NCI-H2227 treated with DMSO at 0.1 percent for 48 hours (cell line): Measurements from ENCODE around the gene DCDC2C.
A peak's percentile ranks its signal among the peaks of the same experiment; 100 is the strongest.
"Not testable (repeated sequence)": the region's sequence is repeated elsewhere in the genome, so short reads cannot be mapped to it uniquely, and the experiment has no call there.

Experiments
- DNase-seq: peaks from one replicate; lab custom pipeline; 2025; lab: John Stamatoyannopoulos, UW

The DCDC2C gene

DNA sequence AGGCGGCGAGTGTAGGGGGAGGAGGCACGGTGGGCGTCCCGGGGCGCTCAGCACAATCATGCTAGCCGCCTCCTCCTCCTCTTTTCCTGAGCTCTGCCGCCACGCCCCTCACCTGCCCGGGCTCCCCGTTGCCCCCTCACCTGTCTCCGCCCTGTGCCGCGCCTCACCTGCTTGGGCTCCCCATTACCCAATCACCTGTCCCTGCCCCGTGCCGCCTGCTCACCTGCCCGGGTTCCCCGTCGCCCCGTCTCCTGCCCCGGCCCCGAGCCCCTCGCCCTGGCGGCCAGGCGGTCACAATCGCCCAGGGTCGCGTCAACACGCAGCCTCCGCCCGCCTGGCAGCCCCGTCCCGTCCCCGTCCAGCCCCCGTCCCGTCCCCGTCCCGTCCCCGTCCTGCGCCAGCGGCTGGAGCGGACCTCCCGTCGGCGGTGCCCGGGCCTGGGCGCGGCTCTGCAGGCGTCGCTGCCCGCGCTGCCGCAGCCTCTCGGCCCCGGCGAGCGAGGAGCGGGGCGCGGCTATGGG, at the start of gene DCDC2C:
TSS of gene DCDC2C (plus strand) at position 340 of the 521 bp plus-strand sequence. CDS start at position 517, 177 bp downstream.
- no peak for DNase-seq

DNA sequence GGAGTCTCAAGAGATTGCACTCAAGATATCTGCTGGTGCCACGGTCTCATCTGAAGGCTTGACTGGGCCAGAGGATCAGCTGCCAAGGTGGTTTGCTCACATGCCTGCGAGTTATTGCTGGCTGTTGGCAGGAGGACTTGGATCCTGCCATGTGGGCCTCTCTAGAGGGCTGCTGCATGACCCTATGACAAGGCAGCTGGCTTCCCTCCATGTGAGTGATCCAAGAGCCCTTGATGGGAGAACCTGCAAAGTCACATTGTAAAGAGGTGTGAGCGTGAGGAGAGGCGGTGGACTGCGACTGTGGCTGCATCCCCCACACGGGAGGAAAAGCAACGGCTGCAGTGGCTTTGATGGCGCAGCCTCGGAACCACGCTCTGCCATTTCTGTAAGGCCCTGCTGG, 49.4 kb upstream of the DCDC2C start:
- no peak for DNase-seq

DNA sequence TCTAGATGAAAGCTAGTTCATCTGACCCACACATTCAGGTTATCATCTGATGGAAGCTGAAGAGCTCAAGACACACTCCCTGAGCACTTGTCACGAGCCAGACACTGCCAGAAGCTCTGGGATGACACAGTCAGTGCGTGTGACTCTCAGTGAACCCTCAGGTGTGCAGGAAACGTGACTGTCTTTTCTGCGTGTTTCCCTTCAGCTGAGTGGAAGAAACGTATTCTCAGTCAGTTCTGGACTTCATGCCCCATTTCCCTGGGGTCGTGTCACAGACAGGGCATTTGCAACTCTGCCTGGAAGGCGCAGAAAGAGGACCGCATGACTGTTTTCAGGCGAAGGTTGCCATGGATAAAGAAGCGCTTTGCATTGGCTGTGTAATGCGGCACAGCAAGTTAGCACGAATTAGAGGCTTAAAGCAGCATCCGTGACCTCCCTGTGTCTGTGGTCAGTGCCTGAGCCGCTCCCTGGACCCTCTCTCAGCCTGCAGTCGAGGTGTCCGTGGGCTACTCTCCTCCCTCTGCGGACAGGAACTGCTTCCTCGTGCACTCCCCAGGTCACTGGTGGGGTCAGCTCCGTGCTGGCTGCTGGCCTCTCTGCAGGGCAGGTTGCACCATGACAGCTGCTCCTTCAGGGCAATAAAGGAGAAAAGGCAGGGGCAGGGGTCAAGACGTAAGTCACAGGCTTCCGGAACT, 48.7 kb upstream of the DCDC2C start:
- no peak for DNase-seq

DNA sequence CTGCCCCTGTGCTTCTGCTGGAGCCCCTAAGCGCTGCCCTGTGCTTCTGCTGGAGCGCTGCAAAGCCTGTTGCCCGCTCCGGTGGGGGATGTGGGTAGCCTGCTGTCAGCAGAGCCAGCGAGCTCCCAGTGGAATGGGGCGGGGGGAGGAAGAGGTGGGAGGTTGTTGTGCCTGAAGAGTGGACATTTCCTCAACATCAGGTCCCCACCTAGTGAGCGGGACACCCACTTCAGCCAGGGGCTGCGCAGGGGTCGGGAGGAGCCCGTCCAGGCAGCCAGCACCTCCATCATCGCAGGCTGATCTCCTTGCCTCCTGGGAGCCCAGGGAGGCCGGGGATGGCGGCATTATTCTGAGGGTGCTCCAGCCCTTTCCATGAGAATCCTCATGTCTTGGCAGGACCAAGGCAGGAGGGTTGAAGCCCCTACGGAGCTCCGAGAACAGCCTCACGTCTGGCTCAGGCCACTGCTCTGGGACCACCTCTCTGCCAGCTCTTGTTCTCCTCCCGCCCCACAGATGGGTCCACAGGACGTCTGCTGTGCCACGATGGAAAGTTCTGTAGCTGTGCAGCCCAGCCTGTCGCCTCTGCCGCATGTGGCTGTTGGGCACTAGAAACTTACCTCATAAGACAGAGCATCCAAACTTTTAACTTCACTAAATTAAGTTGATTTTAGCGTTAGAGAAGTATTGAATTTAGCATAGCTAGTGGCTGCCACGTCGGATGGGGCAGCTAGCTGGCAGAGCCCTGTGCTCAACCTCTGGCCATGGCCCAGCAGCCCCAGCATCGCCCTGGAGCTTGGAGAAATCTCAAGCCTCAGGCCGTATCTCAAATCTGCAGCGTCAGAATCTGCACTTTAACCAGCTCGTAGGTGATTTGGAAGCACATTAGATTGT, 47.3 kb upstream of the DCDC2C start:
- DNase-seq, result no peak

GRCh38 chr2:3656762-3657721, 46.3 kb upstream of the DCDC2C start:
- no peak for DNase-seq

GRCh38 chr2:3657881-3658280, 45.5 kb upstream of the DCDC2C start, which contains the start of gene ALLC:
ALLC (plus strand) TSS chr2:3658200; CDS start chr2:3671158, 12,958 bp downstream.
- DNase-seq, result no peak

- DNase-seq, result peak; percentile 49
Measured at GRCh38 chr2:3659447-3660432, 43.6 kb upstream of the DCDC2C start.

GRCh38 chr2:3660640-3661039, 42.7 kb upstream of the DCDC2C start:
- DNase-seq, result not testable (repeated sequence)

DNA sequence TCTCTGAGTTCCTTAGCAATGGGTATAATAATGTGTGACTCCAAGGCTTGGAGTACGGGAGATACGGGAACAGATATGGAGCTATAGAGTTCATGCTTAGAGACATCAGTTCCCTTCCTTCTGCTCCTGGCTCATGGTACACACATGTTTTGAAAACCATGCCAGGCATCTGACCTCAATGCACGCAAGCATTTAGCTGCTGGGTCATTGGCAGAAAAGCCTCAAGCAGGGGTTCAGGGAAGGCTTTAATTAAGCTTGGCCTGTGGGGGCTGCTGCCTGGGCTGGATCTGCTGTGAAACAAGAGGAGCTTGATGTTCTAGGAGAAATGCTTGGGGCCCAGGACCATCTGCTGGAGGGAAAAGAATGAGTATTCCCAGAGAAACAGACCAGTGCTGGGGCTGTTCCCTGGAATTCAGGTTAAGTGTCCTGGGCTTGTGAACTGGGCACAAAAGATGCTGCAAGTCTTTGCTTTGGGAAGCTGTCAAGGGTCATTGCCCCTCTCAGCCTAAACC, 42.2 kb upstream of the DCDC2C start:
- DNase-seq, result no peak

- no peak for DNase-seq
Measured at GRCh38 chr2:3662239-3662638, 41.1 kb upstream of the DCDC2C start.

- DNase-seq, result no peak
Measured at GRCh38 chr2:3664118-3664517, 39.3 kb upstream of the DCDC2C start.

- DNase-seq, result no peak
Measured at GRCh38 chr2:3664925-3665324, 38.5 kb upstream of the DCDC2C start.

GRCh38 chr2:3665886-3666612, 37.3 kb upstream of the DCDC2C start:
- no peak for DNase-seq

GRCh38 chr2:3666613-3666975, 36.8 kb upstream of the DCDC2C start:
- DNase-seq, result no peak

- DNase-seq, result no peak
Measured at GRCh38 chr2:3667151-3667631, 36.2 kb upstream of the DCDC2C start.

- no peak for DNase-seq
Measured at GRCh38 chr2:3669656-3670055, 33.7 kb upstream of the DCDC2C start.

DNA sequence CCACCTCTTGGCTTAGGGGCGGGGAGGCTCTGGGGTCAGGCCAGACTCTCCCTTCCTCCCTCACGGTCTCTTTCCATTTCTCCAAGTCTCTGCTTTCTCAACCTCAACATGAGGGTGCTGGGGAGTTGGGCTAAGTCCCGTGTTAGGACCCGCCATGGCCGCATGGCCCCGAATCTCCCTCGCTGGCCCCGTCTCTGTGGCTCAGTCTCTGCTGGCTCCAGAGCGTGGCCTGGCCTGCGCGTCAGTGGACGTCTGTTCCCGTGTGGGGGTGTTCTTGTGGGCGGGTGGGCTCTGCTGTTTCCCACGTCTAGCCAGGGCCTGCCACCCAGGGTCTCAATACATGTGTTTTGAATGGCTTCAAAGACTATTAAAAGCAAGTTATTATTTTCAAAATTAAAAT, 33.0 kb upstream of the DCDC2C start:
- no peak for DNase-seq

- DNase-seq, result no peak
Measured at GRCh38 chr2:3670941-3671340, 32.4 kb upstream of the DCDC2C start.

DNA sequence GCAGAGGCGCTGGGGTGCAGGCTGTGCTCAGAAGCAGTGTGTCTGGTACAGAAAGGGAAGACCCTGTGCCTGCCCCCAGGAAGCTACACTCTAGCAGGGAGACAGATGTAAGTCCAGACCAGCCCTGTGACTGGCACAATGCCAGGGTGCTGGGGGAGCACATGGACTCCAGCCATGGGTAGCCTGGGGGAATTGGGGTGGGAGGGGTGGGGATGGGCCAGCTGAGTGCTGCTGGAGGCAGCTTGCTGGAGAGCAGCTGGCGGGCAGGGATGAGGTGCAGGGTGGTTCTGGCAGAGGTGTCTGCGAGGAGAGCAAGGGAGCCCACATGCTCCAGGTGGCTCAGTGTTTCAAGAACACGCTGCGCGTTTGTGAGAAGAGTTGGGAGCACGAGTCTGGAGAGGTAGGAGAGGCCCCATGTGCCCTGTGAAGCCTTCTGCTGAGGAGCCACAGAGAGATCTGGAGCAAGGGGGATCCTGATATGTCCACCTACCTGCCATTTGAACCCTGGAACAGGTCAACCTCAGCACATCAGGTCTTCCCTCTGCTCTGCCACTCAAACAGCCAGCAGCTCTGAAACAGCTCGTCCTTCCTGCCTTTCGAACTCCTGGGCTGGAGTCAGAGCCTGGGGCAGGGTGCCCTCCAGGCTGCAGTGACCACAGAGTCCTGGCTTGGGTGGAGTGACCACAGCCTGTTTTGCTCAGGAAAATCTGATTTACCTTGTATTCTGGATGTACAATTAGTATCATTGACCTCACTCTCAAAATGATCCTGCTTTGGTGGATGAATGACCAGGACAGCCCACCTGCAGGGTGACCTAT, 30.3 kb upstream of the DCDC2C start:
- no peak for DNase-seq
